ENCODE data around the gene FAM120B.

GRCh38 chr6:170296423-170296745 is 10.2 kb upstream of the FAM120B start:
- TF ChIP-seq GATA2 (IDR thresholded peaks at IDR 0.05; ENCODE audit: low read depth, low read length) (no peak), GATA3 (IDR thresholded peaks at IDR 0.05; ENCODE audit: low read depth, low read length) (no peak)

Data from SH-SY5Y (cell line).